Lung (tissue), 12 donors: ENCODE measurements around the gene SLC8A1. TPM values are rescaled to one million over a fixed set of nuclear protein-coding genes. Genes with fewer than 3 reads are reported as not detected.

Experiments used
- ATAC-seq: fragments of 200-7000 bp; cut with Tn5 transposase; one replicate; pipeline ENCODE4 v1.9.1; 2020; ENCODE audit warnings: moderate number of reproducible peaks; ENCODE audit not compliant: insufficient read depth, low FRiP score
- DNase-seq, 3 donors: peaks; one replicate each; pipeline ENCODE4 v3.0.0-alpha.2; 2013 to 2017
- H3K27ac ChIP-seq, 2 donors: one replicate each; pipeline ENCODE4 v1.5.1; 2013; ENCODE audit warnings: mild to moderate bottlenecking in 2 of 2, moderate library complexity in 2 of 2, control low read depth in 1 of 2, inconsistent platforms in 1 of 2, low read depth in 1 of 2, low read length in 1 of 2
- H3K27me3 ChIP-seq, 3 donors: one replicate each; pipeline ENCODE4 v1.5.1; 2013; ENCODE audit warnings: low read length in 2 of 3; ENCODE audit not compliant: control insufficient read depth in 3 of 3, insufficient read depth in 3 of 3
- H3K36me3 ChIP-seq, 4 donors: one replicate each; pipeline ENCODE4 v1.5.1; 2013; ENCODE audit warnings: low read length in 4 of 4, mild to moderate bottlenecking in 1 of 4, moderate library complexity in 1 of 4; ENCODE audit not compliant: control insufficient read depth in 4 of 4, insufficient read depth in 4 of 4
- H3K4me1 ChIP-seq, 5 donors: one replicate each; pipeline ENCODE4 v1.5.1; 2013; ENCODE audit warnings: low read length in 5 of 5, mild to moderate bottlenecking in 2 of 5, moderate library complexity in 1 of 5; ENCODE audit not compliant: control insufficient read depth in 5 of 5, insufficient read depth in 5 of 5
- H3K4me3 ChIP-seq: one replicate; pipeline ENCODE4 v1.5.1; 2013; ENCODE audit warnings: mild to moderate bottlenecking, control low read depth, moderate library complexity
- H3K9ac ChIP-seq, 2 donors: one replicate each; pipeline ENCODE4 v1.5.1; 2013; ENCODE audit warnings: low read length in 2 of 2, control low read depth in 1 of 2; ENCODE audit not compliant: insufficient read depth in 1 of 2
- H3K9me3 ChIP-seq, 4 donors: one replicate each; pipeline ENCODE4 v1.5.1; 2013; ENCODE audit warnings: low read length in 3 of 4, mild to moderate bottlenecking in 1 of 4, moderate library complexity in 1 of 4; ENCODE audit not compliant: control insufficient read depth in 4 of 4, insufficient read depth in 3 of 4
- WGBS, 2 donors: extraction: QIAGEN DNeasy Blood & Tissue Kit; methylation state at CpG; one replicate each; pipeline ENCODE4 v1.1.7; 2013; 5-methylcytosine and 5-hydroxymethylcytosine counted together
- polyA plus RNA-seq, 2 donors: library from polyadenylated mRNA; stranded (reverse); fragments of 200-250 nt; gene quantifications; one replicate each; pipeline ENCODE4 v1.2.1, GENCODE V29; 2013
- total RNA-seq, 2 donors: library from RNA; depleted of rRNA in 1 of 2; stranded (reverse); fragments of >200 nt in 1 of 2; gene quantifications; one replicate each; pipeline ENCODE4 v1.2.1, GENCODE V29; 2014 to 2021
- TF ChIP-seq, protein P1 (sequence below): IDR thresholded peaks from 2 replicates; pipeline ENCODE4 v1.5.1; 2012; ENCODE audit warnings: mild to moderate bottlenecking; ENCODE audit errors: control extremely low read depth, extremely low read depth
- donor health status: control.
- donor health status: control.
- donor health status: Bipolar disorder and iron deficiency.
- donor health status: healthy.
- donor health status: DM: yes; HTN: yes; CAD: no.

Gene SLC8A1
- total and polyA plus RNA-seq, 4 donors, result 1.2 to 34.7 (median 18.4) TPM

DNA sequence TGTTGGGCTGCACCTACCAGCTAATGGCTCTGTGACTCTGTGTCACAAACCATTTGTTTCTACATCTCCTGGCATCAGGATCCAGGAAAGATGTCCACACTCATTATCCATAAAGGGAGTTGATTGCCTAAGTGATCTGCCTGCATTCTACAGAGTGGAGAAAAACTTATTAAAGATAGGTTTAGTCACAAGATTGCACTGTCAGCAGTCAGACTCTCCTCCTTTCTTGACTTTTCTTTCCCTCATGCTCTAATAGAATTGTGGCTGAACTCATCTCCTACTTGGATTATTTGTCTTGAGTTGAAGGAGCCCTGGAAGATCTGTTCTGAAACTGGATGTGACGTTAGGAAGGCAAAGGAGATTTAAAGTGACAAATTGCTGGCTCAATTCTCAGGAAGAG is 152.7 kb downstream of the SLC8A1 start:
- 71 to 81% methylated on average over 1 of the region's 1 CpG for WGBS, 2 donors
- ATAC-seq (no peak), DNase-seq (no peak)
- Histone ChIP-seq H3K27ac (no peak overlapping the region), H3K4me3 (no peak overlapping the region), H3K4me1 (peaks cover 0 to 4% (median 0%) of the 10 kb centered on the region in 5 donors), H3K9me3 (no peaks in the 10 kb centered on the region), H3K27me3 (no peaks in the 10 kb centered on the region), H3K9ac (no peak overlapping the region), H3K36me3 (no peaks in the 10 kb centered on the region)
- TF ChIP-seq, protein P1, sequence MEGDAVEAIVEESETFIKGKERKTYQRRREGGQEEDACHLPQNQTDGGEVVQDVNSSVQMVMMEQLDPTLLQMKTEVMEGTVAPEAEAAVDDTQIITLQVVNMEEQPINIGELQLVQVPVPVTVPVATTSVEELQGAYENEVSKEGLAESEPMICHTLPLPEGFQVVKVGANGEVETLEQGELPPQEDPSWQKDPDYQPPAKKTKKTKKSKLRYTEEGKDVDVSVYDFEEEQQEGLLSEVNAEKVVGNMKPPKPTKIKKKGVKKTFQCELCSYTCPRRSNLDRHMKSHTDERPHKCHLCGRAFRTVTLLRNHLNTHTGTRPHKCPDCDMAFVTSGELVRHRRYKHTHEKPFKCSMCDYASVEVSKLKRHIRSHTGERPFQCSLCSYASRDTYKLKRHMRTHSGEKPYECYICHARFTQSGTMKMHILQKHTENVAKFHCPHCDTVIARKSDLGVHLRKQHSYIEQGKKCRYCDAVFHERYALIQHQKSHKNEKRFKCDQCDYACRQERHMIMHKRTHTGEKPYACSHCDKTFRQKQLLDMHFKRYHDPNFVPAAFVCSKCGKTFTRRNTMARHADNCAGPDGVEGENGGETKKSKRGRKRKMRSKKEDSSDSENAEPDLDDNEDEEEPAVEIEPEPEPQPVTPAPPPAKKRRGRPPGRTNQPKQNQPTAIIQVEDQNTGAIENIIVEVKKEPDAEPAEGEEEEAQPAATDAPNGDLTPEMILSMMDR, result no peak

DNA sequence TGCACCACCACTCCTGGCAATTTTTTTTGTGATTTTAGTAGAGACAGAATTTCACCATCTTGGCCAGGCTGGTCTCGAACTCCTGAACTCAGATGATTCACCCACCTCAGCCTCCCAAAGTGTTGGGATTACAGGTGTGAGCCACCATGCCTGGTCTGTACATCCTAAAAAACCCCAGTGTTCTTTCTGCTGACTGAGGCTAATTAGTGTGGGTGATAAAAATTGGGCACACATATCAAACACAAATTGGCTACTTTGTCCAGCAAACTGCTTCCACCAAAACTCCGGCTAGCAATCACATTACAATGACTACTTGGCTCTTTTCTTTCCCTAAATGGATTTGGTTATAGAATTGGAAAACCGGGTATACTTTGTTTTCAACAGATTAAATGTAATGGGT is 153.9 kb downstream of the SLC8A1 start:
- Histone ChIP-seq H3K9ac (no peak overlapping the region), H3K27me3 (no peaks in the 10 kb centered on the region), H3K4me3 (no peak overlapping the region), H3K4me1 (peaks cover 0 to 4% (median 0%) of the 10 kb centered on the region in 5 donors), H3K9me3 (no peaks in the 10 kb centered on the region), H3K27ac (no peak overlapping the region), H3K36me3 (no peaks in the 10 kb centered on the region)
- 93 to 97% methylated on average over 3 of the region's 3 CpGs for WGBS, 2 donors
- DNase-seq (no peak), ATAC-seq (no peak)
- TF ChIP-seq, protein P1, result no peak

DNA sequence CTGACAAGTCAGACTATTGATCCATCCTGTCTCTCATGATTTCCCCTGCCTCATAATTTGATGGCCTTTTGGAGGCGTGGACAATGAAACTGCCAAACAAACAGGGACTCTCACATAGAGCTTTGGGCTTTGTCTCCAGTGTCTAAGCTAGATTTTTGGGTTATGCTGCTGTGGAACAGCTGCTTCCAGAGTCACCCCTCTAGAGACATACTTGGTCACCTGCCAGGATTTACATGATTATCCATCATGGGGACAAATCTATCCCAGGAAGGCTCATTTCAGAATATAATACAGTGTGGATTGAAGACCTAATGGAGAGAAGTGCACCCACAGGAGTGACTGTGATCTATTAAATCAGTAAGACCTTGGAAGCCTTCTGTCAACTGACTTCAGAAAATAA is 159.6 kb downstream of the SLC8A1 start:
- Histone ChIP-seq H3K4me1 (peaks cover 0 to 8% (median 0%) of the 10 kb centered on the region in 5 donors), H3K27me3 (no peaks in the 10 kb centered on the region), H3K4me3 (no peak overlapping the region), H3K9ac (no peak overlapping the region), H3K27ac (no peak overlapping the region), H3K9me3 (no peaks in the 10 kb centered on the region), H3K36me3 (no peaks in the 10 kb centered on the region)
- TF ChIP-seq, protein P1, result no peak
- DNase-seq, result no peak
- 95 to 96% methylated on average over 1 of the region's 1 CpG for WGBS, 2 donors
- no peak for ATAC-seq

DNA sequence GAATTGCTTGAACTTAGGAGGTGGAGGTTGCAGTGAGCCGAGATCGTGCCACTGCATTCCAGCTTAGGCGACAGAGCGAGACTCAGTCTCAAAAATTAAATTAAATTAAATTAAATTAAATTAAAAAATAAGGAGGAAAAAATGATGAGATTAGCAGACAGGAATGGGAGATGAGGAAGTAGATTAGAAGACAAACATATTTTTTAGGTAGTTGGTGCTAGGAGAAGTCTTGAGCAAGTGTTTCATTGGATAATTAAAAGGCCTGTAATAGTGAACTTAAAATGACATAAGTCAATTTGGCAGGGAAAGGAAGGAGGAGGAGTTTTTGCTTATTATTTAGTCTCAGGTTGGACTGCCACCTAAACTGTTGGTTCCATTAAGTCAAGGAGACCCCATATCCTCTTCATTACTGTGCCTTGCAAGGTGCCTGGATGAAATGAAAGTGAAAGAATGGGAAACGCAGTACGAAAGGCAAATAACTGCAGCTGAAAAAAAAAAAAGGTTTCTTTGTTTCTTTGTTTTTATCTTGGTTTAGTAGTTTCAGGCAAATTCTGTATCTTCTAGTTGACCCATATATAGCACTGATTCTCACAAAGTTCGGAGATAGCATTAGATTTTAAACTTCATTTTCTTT is 162.0 kb downstream of the SLC8A1 start:
- Histone ChIP-seq H3K9me3 (no peaks in the 10 kb centered on the region), H3K36me3 (no peaks in the 10 kb centered on the region), H3K4me3 (no peak overlapping the region), H3K27ac (no peak overlapping the region), H3K27me3 (no peaks in the 10 kb centered on the region), H3K9ac (no peak overlapping the region), H3K4me1 (peaks cover 0 to 13% (median 0%) of the 10 kb centered on the region in 5 donors)
- ATAC-seq (no peak), DNase-seq (no peak)
- TF ChIP-seq, protein P1, result no peak
- 85 to 90% methylated on average over 7 of the region's 7 CpGs for WGBS, 2 donors
